Measurements from ENCODE around the gene CYREN.
"Not testable (repeated sequence)": the region's sequence is repeated elsewhere in the genome, so short reads cannot be mapped to it uniquely, and the experiment has no call there.

CYREN gene

DNA sequence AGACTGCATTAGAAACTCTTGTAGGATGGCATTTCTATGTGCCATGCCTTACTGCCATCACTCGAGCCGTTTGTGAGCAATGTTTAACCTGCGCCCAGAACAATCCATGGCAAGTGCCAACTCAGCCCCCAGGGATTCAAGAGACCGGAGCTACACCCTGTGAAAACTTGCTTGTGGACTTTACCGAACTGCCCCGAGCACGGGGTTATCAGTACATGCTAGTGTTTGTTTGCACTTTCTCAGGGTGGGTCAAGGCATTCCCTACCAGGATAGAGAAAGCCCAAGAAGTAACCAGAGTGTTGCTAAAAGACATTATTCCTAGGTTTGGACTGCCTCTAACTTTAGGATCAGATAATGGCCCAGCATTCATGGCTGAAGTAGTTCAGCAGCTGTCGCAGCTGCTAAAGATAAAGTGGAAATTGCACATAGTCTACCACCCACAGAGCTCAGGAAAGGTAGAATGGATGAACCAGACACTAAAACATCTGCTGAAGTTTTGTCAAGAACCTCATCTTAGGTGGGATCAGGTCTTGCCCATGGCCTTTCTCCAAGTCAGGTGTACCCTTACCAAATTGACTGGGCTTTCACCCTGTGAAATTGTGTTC lies 8.9 kb upstream of the CYREN start:
- no peak for DNase-seq (ENCODE audit: low read depth)
- H3K4me3 ChIP-seq (ENCODE audit: low read depth, low read length), result no peak overlapping the region
- TF ChIP-seq, protein P1, sequence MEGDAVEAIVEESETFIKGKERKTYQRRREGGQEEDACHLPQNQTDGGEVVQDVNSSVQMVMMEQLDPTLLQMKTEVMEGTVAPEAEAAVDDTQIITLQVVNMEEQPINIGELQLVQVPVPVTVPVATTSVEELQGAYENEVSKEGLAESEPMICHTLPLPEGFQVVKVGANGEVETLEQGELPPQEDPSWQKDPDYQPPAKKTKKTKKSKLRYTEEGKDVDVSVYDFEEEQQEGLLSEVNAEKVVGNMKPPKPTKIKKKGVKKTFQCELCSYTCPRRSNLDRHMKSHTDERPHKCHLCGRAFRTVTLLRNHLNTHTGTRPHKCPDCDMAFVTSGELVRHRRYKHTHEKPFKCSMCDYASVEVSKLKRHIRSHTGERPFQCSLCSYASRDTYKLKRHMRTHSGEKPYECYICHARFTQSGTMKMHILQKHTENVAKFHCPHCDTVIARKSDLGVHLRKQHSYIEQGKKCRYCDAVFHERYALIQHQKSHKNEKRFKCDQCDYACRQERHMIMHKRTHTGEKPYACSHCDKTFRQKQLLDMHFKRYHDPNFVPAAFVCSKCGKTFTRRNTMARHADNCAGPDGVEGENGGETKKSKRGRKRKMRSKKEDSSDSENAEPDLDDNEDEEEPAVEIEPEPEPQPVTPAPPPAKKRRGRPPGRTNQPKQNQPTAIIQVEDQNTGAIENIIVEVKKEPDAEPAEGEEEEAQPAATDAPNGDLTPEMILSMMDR (IDR thresholded peaks at IDR 0.05; ENCODE audit: insufficient read depth, low read depth, low read length, missing control alignments), result no peak

DNA sequence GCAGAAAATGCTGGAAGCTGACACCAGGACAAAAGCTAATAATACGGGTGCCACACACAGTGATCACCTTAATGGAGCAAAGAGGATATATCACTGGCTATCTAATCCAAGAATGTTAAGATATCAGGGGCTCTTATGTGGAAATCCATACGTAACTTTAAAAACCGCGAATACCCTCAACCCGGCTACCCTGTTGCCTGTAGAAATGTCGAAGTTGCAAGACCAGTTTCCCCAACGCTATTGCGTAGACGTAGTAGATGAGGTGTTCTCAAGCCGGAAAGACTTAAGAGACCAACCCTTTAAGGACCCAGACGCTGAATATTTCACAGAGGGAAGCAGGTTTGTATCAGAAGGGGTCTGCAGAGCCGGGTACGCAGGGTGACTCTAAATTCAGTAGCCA lies 7.9 kb upstream of the CYREN start:
- no peak for DNase-seq (ENCODE audit: low read depth)
- TF ChIP-seq, protein P1 (IDR thresholded peaks at IDR 0.05; ENCODE audit: insufficient read depth, low read depth, low read length, missing control alignments), result no peak
- no peak overlapping the region for H3K4me3 ChIP-seq (ENCODE audit: low read depth, low read length)

DNA sequence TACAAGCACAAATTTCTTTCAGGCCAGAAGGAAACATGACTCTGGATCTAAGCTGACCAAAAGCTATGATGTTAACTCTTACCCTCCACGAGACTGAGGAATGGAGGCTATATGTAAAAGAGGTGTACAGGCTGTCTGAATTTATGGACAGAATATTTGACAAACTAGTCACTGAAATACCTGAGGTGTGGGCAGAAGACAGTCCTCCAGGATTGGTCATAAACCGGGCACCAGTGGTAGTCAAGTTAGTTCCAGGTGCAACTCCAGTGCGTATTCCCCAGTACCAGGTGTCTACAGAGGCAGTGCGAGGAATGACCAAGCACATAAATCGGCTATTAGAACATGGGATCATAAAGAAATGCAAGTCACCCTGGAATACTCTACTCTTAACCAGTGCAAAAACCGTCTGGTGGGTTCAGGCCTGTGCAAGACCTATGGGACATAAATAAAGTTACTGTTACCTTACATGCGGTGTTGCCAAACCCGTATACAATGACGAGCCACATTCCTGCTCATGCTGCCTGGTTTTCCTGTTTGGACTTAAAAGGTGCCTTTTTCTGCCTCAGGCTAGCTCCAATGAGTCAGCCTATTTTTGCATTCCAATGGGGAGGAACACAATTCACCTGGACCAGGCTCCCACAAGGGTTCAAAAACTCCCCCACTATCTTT lies 6.7 kb upstream of the CYREN start:
- no peak overlapping the region for H3K4me3 ChIP-seq (ENCODE audit: low read depth, low read length)
- DNase-seq (ENCODE audit: low read depth), result no peak
- TF ChIP-seq, protein P1 (IDR thresholded peaks at IDR 0.05; ENCODE audit: insufficient read depth, low read depth, low read length, missing control alignments), result no peak

DNA sequence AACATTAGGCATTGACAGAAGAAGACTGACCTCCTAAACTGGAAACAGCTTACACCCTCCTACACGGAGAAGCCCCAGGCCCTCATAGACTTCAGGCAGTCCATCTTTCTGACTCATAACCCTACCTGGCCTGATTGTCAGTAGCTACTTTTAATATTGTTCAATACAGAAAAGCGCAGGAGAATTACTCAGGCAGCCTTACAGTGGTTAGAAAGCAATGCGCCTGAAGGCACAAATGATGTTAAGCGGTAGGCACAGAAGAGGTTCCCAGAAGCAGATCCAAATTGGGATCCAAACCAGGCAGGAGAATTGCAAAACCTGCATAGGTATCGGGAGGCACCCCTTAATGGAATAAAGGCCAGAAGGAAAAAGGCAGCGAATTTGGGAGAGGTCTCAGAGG lies 5.4 kb upstream of the CYREN start:
- TF ChIP-seq, protein P1 (IDR thresholded peaks at IDR 0.05; ENCODE audit: insufficient read depth, low read depth, low read length, missing control alignments), result no peak
- no peak for DNase-seq (ENCODE audit: low read depth)
- no peak overlapping the region for H3K4me3 ChIP-seq (ENCODE audit: low read depth, low read length)

DNA sequence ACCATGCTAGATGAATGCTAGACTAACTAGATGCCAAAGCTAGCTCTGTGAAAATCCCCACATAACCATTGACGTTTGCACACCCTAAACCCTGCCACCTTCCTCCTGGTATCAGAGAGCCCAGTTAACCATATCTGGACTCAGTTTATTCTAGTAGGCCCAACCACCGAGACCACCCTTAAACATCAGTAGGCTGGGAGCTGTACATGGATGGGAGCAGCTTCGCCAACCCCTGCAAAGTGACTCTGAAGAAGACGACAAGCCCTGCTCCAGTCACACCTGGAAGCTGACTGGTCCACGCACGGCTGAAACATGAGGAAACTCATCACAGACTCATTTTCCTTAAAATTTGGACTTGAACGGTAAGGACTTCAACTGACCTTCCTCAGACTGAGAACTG lies 4.4 kb upstream of the CYREN start:
- DNase-seq (ENCODE audit: low read depth), result no peak
- H3K4me3 ChIP-seq (ENCODE audit: low read depth, low read length), result no peak overlapping the region
- TF ChIP-seq, protein P1 (IDR thresholded peaks at IDR 0.05; ENCODE audit: insufficient read depth, low read depth, low read length, missing control alignments), result no peak

DNA sequence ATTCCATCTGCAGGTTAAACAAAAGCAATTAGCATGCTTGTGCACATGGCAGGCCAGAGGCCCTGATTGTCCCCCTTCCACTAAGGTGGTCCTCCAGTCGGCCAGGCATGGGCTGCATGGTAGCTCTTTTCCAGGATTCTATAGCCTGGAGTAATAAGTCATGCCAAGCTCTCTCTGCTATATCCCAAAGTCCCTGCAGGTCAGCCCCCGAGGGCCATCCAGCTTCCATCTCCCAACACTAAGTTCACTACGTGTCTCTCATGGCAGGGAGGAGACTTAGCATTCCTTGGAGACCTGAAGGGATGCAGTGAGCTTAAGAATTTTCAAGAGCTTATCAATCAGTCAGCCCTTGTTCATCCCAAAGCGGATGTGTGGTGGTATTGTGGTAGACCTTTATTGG lies 3.4 kb upstream of the CYREN start:
- peak overlapping the region; percentile 95 for H3K4me3 ChIP-seq (ENCODE audit: low read depth, low read length)
- DNase-seq (ENCODE audit: low read depth), result not testable (repeated sequence)

DNA sequence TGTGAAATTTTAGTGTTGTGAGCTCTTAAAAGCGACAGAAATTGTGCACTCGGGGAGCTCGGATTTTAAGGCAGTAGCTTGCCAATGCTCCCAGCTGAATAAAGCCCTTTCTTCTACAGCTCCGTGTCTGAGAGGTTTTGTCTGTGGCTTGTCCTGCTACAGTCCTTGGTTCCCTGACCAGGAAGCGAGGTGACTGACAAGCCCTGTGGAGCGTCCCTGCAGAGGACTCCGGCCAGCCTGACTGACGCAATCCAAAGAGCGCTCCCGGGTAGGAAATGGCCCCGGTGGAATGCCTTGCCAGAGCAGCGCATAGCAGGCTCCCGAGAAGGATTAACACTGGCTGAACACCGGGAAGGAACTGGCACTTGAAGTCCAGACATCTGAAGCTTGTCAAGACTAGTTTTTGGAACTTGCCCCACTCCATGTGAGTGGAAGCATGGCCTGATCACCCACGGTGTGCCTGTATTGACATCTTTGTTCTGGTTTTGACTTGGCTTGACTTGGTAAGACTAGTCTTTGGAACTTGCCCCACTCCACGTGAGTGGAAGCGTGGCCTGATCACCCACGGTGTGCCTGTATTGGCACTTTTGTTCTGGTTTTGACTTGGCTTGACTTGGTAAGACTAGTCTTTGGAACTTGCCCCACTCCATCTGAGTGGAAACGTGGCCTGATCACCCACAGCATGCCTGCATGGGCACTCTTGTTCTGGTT lies 1.2 kb upstream of the CYREN start:
- peak overlapping the region; percentile 95 for H3K4me3 ChIP-seq (ENCODE audit: low read depth, low read length)
- peak; percentile 70 for DNase-seq (ENCODE audit: low read depth)

DNA sequence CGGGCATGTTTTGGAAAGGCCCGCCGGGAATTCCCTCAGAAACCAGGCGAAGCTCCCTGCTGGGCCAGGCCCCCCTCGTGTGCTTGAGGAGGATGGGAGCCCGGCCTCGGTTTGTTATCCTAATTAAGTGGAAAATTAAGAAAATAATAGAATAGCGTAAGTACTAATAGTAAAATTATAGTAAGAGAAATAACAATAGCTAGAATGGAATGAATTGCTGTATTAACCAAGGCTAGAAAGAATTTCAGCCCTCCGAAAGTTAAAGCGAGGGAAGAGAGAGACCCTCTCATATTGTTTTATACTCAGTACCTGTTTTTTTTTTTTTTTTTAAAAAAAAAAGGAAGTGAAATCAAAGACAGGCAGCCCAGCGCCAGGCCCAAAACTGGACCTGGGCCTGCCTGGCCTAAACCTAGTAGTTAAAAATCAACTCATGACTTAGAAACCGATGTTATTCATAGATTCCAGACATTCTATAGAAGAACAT lies 533 bp upstream of the CYREN start:
- peak overlapping the region; percentile 95 for H3K4me3 ChIP-seq (ENCODE audit: low read depth, low read length)
- DNase-seq (ENCODE audit: low read depth), result peak; percentile 51
